ENCODE data around the gene ZBTB7C. TPM values are rescaled to one million over a fixed set of nuclear protein-coding genes. Genes with fewer than 3 reads are reported as not detected.

Gene ZBTB7C
- total and polyA plus RNA-seq, 10 of the 15 experiments (the other 5 are each of a cell fraction or from before 2014, with no cell fraction given): under 0.01 to 0.08 (median 0.01) TPM; not detected in 7

GRCh38 chr18:48010264-48010663, 398.9 kb downstream of the ZBTB7C start:
- no peaks in the 10 kb centered on the region for H3K79me2 ChIP-seq (ENCODE audit: control insufficient read depth, insufficient read depth, low read length)
- no peaks in the 10 kb centered on the region for H4K20me1 ChIP-seq (ENCODE audit: control insufficient read depth, insufficient read depth)
- TF ChIP-seq NRF1 (conservative IDR thresholded peaks at IDR 0.05; ENCODE audit: low read depth, low read length) (no peak), GATAD2B (conservative IDR thresholded peaks at IDR 0.05; ENCODE audit: low read depth) (no peak), NBN (IDR thresholded peaks at IDR 0.05) (no peak), RELB (IDR thresholded peaks at IDR 0.05; ENCODE audit: low read depth) (no peak), SIX5 (IDR thresholded peaks at IDR 0.05; ENCODE audit: low read depth, low read length, severe bottlenecking) (no peak), RUNX3 (IDR thresholded peaks at IDR 0.05; ENCODE audit: low read length) (no peak), RAD51 (IDR thresholded peaks at IDR 0.05) (no peak), RFX5 (IDR thresholded peaks at IDR 0.05; ENCODE audit: low read depth, low read length) (no peak), CREB1 (IDR thresholded peaks at IDR 0.05; ENCODE audit: low read depth) (no peak), DPF2 (IDR thresholded peaks at IDR 0.05) (no peak)
- TF ChIP-seq, protein P1, sequence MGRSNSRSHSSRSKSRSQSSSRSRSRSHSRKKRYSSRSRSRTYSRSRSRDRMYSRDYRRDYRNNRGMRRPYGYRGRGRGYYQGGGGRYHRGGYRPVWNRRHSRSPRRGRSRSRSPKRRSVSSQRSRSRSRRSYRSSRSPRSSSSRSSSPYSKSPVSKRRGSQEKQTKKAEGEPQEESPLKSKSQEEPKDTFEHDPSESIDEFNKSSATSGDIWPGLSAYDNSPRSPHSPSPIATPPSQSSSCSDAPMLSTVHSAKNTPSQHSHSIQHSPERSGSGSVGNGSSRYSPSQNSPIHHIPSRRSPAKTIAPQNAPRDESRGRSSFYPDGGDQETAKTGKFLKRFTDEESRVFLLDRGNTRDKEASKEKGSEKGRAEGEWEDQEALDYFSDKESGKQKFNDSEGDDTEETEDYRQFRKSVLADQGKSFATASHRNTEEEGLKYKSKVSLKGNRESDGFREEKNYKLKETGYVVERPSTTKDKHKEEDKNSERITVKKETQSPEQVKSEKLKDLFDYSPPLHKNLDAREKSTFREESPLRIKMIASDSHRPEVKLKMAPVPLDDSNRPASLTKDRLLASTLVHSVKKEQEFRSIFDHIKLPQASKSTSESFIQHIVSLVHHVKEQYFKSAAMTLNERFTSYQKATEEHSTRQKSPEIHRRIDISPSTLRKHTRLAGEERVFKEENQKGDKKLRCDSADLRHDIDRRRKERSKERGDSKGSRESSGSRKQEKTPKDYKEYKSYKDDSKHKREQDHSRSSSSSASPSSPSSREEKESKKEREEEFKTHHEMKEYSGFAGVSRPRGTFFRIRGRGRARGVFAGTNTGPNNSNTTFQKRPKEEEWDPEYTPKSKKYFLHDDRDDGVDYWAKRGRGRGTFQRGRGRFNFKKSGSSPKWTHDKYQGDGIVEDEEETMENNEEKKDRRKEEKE (IDR thresholded peaks at IDR 0.05): no peak
- 15% methylated on average over 2 of the region's 2 CpGs for WGBS (ENCODE audit: insufficient coverage, insufficient replicate concordance, low lambda C conversion rate, missing lambda C conversion rate)
- no peaks in the 10 kb centered on the region for H3K4me1 ChIP-seq (ENCODE audit: control insufficient read depth, insufficient read depth, low read length)
- no peak overlapping the region for H3K9ac ChIP-seq (ENCODE audit: control insufficient read depth, insufficient read depth, low read length)
- peaks cover 4 to 9% of the 10 kb centered on the region in 2 experiments for H3K27me3 ChIP-seq (replicated peaks in 1 of 2; ENCODE audit: control insufficient read depth in 2 of 2, insufficient read depth in 2 of 2, low read length in 1 of 2)
- CTCF ChIA-PET: no interaction called here
- intact Hi-C loops (cut with micrococcal nuclease; ENCODE audit: unreplicated experiment) (no loop called here), in situ Hi-C loops (cut with MboI) (no loop called here)
- H2AFZ ChIP-seq (ENCODE audit: control insufficient read depth, low read depth, low read length): no peak overlapping the region
- no peak overlapping the region for H3K4me2 ChIP-seq (ENCODE audit: control insufficient read depth, insufficient read depth)
- H3K27ac ChIP-seq (ENCODE audit: control insufficient read depth, insufficient read depth): no peak overlapping the region
- SMC1A ChIA-PET (ENCODE audit: uncharacterized antibody, unreplicated experiment): no interaction called here
- ATAC-seq (no peak), FAIRE-seq (no peak), DNase-seq (ENCODE audit: low read depth, low spot score) (no peak)
- POLR2A ChIA-PET: no interaction called here
- no peaks in the 10 kb centered on the region; the same call in 2 of the 3 replicates for H3K9me3 ChIP-seq (replicated peaks; ENCODE audit: control insufficient read depth, insufficient read depth, low read length)
- no TSS peak for BruUV-seq (replicated peaks)
- RAD21 ChIA-PET (ENCODE audit: unreplicated experiment): no interaction called here
- no peak overlapping the region for H3K4me3 ChIP-seq
- no peaks in the 10 kb centered on the region for H3K36me3 ChIP-seq (ENCODE audit: control insufficient read depth in 2 of 2, insufficient read depth in 2 of 2, low read length in 1 of 2)

Measured in GM12878 (cell line).